H1 (cell line): ENCODE data around the gene SCGB1C2. TPM values are rescaled to one million over a fixed set of nuclear protein-coding genes. Genes with fewer than 3 reads are reported as not detected.

Source experiments
- BACH1 ChIP-seq: IDR thresholded peaks from 2 replicates; pipeline ENCODE4 v1.6.1; 2012; ENCODE audit warnings: low read length, improper control_type of control experiment
- CHD7 ChIP-seq: fragments of 300-600 bp; sonication (generic); IDR thresholded peaks from 2 replicates; pipeline ENCODE4 v1.7.1; 2012; ENCODE audit warnings: low read length, moderate library complexity, mild to moderate bottlenecking, inconsistent platforms; ENCODE audit not compliant: insufficient replicate concordance
- GTF2F1 ChIP-seq: IDR thresholded peaks from 2 replicates; pipeline ENCODE4 v1.6.1; 2012; ENCODE audit warnings: low read depth, low read length, improper control_type of control experiment, borderline replicate concordance
- KDM1A ChIP-seq: fragments of 200-600, 300-600 bp; sonication (generic); IDR thresholded peaks from 2 replicates; pipeline ENCODE4 v1.7.1; 2016; ENCODE audit warnings: mild to moderate bottlenecking, low read length, borderline replicate concordance
- PHF8 ChIP-seq: fragments of 200-600 bp; sonication (generic); conservative IDR thresholded peaks from 2 replicates; pipeline ENCODE4 v1.7.1; 2012; ENCODE audit warnings: low read depth, mild to moderate bottlenecking, inconsistent platforms, low read length, moderate library complexity
- RBBP5 ChIP-seq: IDR thresholded peaks from 2 replicates; pipeline ENCODE4 v1.7.1; 2012; ENCODE audit warnings: low read depth, mild to moderate bottlenecking, inconsistent platforms, low read length, moderate library complexity, borderline replicate concordance
- SUZ12 ChIP-seq: fragments of 200-600 bp; sonication (generic); IDR thresholded peaks from 2 replicates; pipeline ENCODE4 v1.6.1; 2012; ENCODE audit warnings: mild to moderate bottlenecking, inconsistent platforms, low read length, moderate library complexity, mixed read lengths
- TEAD4 ChIP-seq: IDR thresholded peaks from 2 replicates; pipeline ENCODE4 v1.6.1; 2012; ENCODE audit warnings: low read depth, low read length, inconsistent platforms, mixed read lengths
- polyA plus RNA-seq, 7 experiments: library from polyadenylated mRNA; depleted of rRNA in 3 of 7; stranded (reverse) in 5 of 7; unstranded in 2 of 7; fragments of >200 nt in 5 of 7; fragments of 200-250 nt in 2 of 7; gene quantifications; 1 replicate in 5 of 7; 2 replicates in 1 of 7; 4 replicates in 1 of 7; pipeline versions ENCODE4 v1.2.1 to v1.2.3, GENCODE V29; 2011 to 2013; ENCODE audit warnings: missing spikeins in 2 of 7, mixed read lengths in 2 of 7
- total RNA-seq: library from RNA; stranded (reverse); fragmentation: NEBNext Ultra II Directional; extraction: Animal tissue kit (Norgen Biotek cat#: 25700); gene quantifications from 2 replicates; pipeline ENCODE4 v1.2.1, GENCODE V29; 2021
- TF ChIP-seq, protein P1 (sequence below): IDR thresholded peaks from 2 replicates; pipeline ENCODE4 v1.6.1; 2011; ENCODE audit warnings: low read depth, mild to moderate bottlenecking, low read length; ENCODE audit not compliant: insufficient read depth

The SCGB1C2 gene
- total and polyA plus RNA-seq, 2 of the 8 experiments (the other 6 are each of a cell fraction or from before 2014, with no cell fraction given), result not detected

DNA sequence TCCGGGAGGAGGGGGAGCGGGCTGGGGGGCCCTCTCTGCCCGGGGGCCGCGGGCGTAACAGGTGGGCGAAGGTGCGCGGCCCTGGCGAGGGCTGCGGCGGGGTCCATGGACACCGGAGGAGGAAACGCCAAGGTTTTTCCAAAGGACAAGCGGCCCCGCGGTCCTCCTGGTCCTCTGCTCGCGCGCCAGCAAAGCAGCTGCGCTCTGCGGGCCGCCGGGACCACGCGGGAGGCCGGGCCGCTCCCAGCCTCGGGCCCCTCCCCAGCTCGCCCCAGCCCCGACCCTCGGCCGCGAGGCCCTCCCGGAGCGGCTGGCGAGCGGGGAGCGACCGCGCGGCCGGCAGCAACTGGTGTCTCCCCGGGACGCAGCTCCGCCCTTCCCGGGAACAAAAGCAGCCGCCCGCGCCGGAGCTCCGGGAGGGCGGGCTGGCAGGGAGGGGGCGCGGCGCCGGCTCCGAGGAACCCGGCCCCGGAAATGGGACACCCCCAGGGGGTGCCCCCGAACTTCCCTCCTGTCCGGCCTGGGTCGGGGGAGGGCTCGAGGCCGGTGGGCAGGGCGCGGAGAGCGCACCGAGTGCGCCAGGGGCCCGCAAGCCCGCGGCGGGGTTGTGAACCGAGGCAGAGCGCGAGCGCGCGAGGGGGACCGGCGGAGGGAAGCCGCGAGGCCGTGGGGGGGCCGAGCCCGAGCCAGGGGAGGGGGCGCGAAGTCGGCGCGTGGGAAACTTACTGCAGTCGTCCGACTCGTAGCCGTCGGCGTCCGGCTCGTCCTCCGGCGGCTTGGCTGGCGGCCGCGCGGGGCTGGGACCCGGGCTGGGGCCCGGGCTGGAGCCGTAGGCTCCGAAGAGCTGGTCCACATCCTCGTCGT lies 43.2 kb downstream of the SCGB1C2 start (continued):
- TF ChIP-seq CHD7 (no peak), RBBP5 (peak; percentile 39; the same call in 1 of the 2 replicates), KDM1A (no peak), SUZ12 (peak; percentile 59; the same call in 1 of the 2 replicates), BACH1 (0 out of 2 replicates have a peak, but pooled peaks have one; percentile 38), GTF2F1 (no peak), TEAD4 (no peak), PHF8 (0 out of 2 replicates have a peak, but pooled peaks have one; percentile 20)
- TF ChIP-seq, protein P1, sequence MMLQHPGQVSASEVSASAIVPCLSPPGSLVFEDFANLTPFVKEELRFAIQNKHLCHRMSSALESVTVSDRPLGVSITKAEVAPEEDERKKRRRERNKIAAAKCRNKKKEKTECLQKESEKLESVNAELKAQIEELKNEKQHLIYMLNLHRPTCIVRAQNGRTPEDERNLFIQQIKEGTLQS, result no peak
